ENCODE data around the gene ATP6V1C2. TPM values are rescaled to one million over a fixed set of nuclear protein-coding genes. Genes with fewer than 3 reads are reported as not detected.

Gene ATP6V1C2
- total RNA-seq, 1 experiment from 2014 or later: 0.40 TPM

GRCh38 chr2:10790228-10790973, 69.0 kb downstream of the ATP6V1C2 start:
- Histone ChIP-seq H3K9me2 (replicated peaks; ENCODE audit: low read length) (no peaks in the 10 kb centered on the region), H2AFZ (ENCODE audit: low read length) (no peak overlapping the region), H3K36me3 (ENCODE audit: low read depth, low read length) (peaks cover 84% of the 10 kb centered on the region), H3K4me2 (ENCODE audit: low read length) (no peak overlapping the region), H3K27ac (ENCODE audit: low read length) (no peak overlapping the region), H3K27me3 (ENCODE audit: low read length) (no peaks in the 10 kb centered on the region), H3K9me3 (ENCODE audit: low read length) (no peaks in the 10 kb centered on the region), H3F3A (ENCODE audit: low read length, unreplicated experiment) (no peaks in the 10 kb centered on the region), H3K9ac (ENCODE audit: low read length) (no peak overlapping the region), H3K4me1 (ENCODE audit: insufficient read depth, low read length) (no peaks in the 10 kb centered on the region), H4K20me1 (ENCODE audit: low read length) (peaks cover 5% of the 10 kb centered on the region), H3K4me3 (ENCODE audit: low read length) (no peak overlapping the region), H3K79me2 (ENCODE audit: low read length) (peaks cover 10% of the 10 kb centered on the region)
- TF ChIP-seq CTCF (conservative IDR thresholded peaks at IDR 0.05; ENCODE audit: low read depth, low read length): no peak
- no peak for TF ChIP-seq EZH2 (IDR thresholded peaks at IDR 0.05; ENCODE audit: low read length, unreplicated experiment)
- TF ChIP-seq EZH2phosphoT487 (IDR thresholded peaks at IDR 0.05; ENCODE audit: borderline replicate concordance, low read length): no peak
- ATAC-seq (no peak), DNase-seq (no peak)
- CTCF ChIA-PET: no interaction called here
- POLR2A ChIA-PET (ENCODE audit: unreplicated experiment): no interaction called here
- no TSS peak for BruUV-seq (replicated peaks)
- intact Hi-C loops (cut with micrococcal nuclease): no loop called here

- no peaks in the 10 kb centered on the region for H3F3A ChIP-seq (ENCODE audit: low read length, unreplicated experiment)
- no peaks in the 10 kb centered on the region for H3K4me1 ChIP-seq (ENCODE audit: insufficient read depth, low read length)
- no peaks in the 10 kb centered on the region for H3K9me2 ChIP-seq (replicated peaks; ENCODE audit: low read length)
- peaks cover 11% of the 10 kb centered on the region; the same call in 1 of the 2 replicates for H4K20me1 ChIP-seq (ENCODE audit: low read length)
- ChIA-PET CTCF (no interaction called here), POLR2A (ENCODE audit: unreplicated experiment) (no interaction called here)
- no peak for DNase-seq
- intact Hi-C loops (cut with micrococcal nuclease): no loop called here
- H3K79me2 ChIP-seq (ENCODE audit: low read length): peaks cover 20% of the 10 kb centered on the region
- H3K27ac ChIP-seq (ENCODE audit: low read length): no peak overlapping the region
- no peak for ATAC-seq
- H3K9me3 ChIP-seq (ENCODE audit: low read length): no peaks in the 10 kb centered on the region
- H3K27me3 ChIP-seq (ENCODE audit: low read length): no peaks in the 10 kb centered on the region
- H3K36me3 ChIP-seq (ENCODE audit: low read depth, low read length): peaks cover 83% of the 10 kb centered on the region
- H3K4me2 ChIP-seq (ENCODE audit: low read length): no peak overlapping the region
- TF ChIP-seq EZH2phosphoT487 (IDR thresholded peaks at IDR 0.05; ENCODE audit: borderline replicate concordance, low read length) (no peak), EZH2 (IDR thresholded peaks at IDR 0.05; ENCODE audit: low read length, unreplicated experiment) (no peak), CTCF (conservative IDR thresholded peaks at IDR 0.05; ENCODE audit: low read depth, low read length) (no peak)
- no peak overlapping the region for H3K4me3 ChIP-seq (ENCODE audit: low read length)
- H2AFZ ChIP-seq (ENCODE audit: low read length): no peak overlapping the region
- BruUV-seq (replicated peaks): no TSS peak
- no peak overlapping the region for H3K9ac ChIP-seq (ENCODE audit: low read length)
Measured at GRCh38 chr2:10792001-10792634, 70.7 kb downstream of the ATP6V1C2 start.
